OCI-LY1 (cell line): ENCODE results near the gene CFAP91.

Source experiments
- EZH2 ChIP-seq: fragments of 200-600 bp; sonication (generic), shearing (Covaris generic); IDR thresholded peaks from 2 replicates; pipeline ENCODE4 v1.8.0; 2017; ENCODE audit warnings: borderline replicate concordance, mixed run types, mild to moderate bottlenecking, antibody characterized with exemption, low read length, moderate library complexity, mixed read lengths
- TF ChIP-seq, protein P1 (sequence below): fragments of 200-600 bp; sonication (generic), shearing (Covaris generic); IDR thresholded peaks from 2 replicates; pipeline ENCODE4 v1.5.1; 2017; ENCODE audit warnings: mild to moderate bottlenecking, antibody characterized with exemption, low read length, moderate library complexity, mixed read lengths

DNA sequence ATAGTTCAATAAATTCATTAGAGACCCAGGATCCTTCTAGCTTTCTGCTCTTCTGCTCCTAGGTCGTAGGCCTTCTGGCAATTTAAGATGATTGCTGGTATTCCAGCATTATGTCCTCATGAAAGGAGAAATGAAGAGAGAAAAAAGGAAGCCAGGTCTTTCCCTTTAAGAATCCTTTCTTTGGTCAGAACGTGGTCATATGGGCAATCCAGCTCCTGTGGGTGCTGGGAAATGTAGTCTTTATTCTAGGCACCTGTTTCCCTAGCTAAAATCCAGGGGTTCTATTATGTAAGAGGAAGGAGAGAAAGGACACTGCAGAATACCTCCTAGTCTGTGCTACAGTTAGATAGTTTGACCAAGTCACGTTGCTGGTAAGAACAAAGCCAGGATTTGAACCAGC lies 43.6 kb downstream of the CFAP91 start:
- TF ChIP-seq EZH2 = no peak
- TF ChIP-seq, protein P1, sequence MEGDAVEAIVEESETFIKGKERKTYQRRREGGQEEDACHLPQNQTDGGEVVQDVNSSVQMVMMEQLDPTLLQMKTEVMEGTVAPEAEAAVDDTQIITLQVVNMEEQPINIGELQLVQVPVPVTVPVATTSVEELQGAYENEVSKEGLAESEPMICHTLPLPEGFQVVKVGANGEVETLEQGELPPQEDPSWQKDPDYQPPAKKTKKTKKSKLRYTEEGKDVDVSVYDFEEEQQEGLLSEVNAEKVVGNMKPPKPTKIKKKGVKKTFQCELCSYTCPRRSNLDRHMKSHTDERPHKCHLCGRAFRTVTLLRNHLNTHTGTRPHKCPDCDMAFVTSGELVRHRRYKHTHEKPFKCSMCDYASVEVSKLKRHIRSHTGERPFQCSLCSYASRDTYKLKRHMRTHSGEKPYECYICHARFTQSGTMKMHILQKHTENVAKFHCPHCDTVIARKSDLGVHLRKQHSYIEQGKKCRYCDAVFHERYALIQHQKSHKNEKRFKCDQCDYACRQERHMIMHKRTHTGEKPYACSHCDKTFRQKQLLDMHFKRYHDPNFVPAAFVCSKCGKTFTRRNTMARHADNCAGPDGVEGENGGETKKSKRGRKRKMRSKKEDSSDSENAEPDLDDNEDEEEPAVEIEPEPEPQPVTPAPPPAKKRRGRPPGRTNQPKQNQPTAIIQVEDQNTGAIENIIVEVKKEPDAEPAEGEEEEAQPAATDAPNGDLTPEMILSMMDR = no peak
